NCI-H82 treated with DMSO at 0.1 percent for 48 hours (cell line): Measurements from ENCODE around the gene SPART.
"Not testable (repeated sequence)": the region's sequence is repeated elsewhere in the genome, so short reads cannot be mapped to it uniquely, and the experiment has no call there.

Experiments
- DNase-seq: peaks from one replicate; lab custom pipeline; 2025; ENCODE audit not compliant: unreplicated experiment; lab: John Stamatoyannopoulos, UW

SPART gene

DNA sequence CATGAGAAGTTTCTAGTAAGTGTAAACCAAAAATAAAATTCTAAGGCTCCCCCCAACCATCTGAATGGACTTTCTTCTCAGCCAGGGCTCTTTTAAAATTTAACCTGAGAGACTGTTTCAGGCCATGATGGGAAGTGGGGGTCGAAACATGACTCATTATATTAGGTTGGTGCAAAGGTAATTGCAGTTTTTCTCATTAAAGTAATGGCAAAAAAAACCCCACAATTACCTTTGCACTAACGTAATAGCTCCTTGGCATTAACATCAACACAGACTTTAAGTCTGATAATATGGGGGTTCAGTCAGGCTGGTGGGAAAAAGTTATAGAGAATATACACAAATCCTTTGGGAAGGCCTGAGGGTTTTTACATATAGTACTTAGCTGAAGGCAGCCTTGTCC is 9.4 kb upstream of the SPART start:
- DNase-seq = no peak

DNA sequence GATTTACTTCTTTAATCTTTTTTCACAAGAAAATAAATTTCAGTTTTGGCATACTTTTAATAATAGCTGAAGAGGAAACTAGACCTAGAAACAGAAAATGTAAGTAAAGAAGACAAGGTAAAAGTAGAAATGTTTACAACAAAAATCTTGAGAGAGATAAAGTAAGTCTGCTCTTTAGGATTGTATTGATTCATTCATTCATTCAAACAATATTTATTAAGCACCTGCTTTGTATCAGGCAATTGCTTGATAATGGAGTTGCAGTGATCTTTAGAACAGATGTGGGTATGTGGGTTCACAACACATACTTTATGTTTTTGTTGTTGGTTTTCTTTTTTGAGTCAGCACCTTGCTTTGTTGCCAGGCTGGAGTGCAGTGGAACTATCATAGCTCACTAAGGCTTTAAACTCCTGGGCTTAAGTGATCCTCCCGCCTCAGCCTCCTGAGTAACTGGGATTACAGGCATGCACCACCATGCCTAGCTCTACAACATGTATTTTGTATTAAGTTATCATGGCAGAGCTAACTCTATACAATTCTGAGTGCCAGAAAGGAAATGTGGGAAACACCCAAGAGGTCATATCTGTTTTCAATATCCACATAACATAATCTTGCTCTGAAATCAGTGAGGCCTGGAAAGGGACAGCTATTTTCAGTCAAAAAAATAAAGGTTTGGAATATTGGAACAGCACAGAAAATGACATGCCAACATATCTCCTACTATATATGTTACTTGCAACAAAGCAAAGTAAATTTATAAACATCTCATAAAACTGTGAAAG is 8.8 kb upstream of the SPART start:
- DNase-seq = no peak

GRCh38 chr13:36353001-36353400 is 6.8 kb upstream of the SPART start:
- DNase-seq = no peak

DNA sequence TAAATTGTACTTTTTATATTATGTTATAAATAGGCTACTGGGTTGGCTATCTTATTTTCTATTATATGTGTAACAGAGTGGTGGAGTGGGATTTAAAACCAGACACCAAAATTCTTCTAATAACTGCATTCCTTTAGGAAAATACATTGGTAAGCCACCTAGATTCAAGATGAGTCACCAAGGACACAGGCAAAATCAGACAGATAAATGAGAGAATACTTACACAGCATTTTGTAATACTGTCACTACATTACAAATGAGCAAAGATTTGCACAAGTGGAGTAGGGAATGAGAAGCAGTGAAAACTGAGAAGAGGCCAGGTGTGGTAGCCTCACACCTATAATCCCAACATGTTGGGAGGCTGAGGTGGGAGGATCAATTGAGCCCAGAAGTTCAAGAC is 6.2 kb upstream of the SPART start:
- DNase-seq = no peak

GRCh38 chr13:36347531-36348210 is 1.5 kb upstream of the SPART start:
- DNase-seq = no peak

DNA sequence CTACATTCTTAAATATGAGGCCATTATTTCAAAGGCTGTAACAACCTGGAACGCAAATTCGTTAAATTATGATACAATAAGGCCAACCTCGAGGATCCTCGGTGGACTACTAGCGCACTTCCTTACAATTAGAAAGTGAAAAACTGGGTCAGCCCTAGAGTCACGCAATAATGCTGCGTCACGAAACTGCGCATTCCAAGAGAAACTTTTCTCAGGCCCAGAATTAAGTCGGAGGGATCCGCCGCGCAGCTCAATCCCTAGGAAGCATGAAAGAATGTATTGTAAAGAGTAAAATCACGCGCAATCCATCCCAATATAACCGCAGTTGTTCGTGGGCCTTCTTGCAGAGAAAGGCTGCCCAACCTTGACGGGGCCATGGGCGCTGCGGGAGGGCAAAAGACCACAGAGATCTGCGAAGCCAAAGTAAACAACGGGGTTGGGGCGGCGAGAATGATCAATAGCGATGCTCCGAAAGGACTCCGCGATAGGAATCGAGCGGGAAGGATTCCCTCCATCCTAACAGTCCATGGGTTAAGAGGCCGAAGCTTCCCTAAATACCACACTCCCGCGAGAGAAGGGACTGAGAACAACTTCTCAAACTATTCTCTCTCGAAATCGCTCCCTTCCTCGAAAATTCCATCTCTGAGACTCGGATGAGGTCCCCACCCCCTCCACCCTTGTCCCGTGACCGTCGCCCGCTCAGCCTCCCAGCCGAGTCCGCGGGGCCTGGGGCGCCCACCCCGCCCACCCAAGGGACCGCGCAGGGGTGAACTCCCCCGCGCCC is 564 bp downstream of the SPART start:
- DNase-seq = no peak

GRCh38 chr13:36344886-36345437 is 1.2 kb downstream of the SPART start:
- DNase-seq = no peak

DNA sequence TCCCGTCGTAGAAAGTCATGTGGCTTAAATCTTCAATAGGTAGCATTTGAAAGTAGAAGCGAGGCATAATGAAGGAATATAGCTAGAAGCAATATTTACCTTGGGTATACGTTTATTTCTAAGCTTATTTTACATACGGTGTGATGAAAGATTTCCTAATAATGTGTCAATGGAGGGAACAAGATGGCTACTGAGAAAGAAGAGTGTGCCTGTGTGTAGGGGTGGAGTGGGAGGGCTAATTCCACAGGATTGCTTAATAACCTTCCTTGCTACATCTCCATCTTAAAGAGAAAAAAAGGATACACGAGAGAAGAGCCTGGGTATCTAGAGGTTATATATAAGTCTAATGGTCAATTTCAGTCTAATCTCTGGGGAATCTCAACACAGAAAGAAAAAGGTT is 2.0 kb downstream of the SPART start:
- DNase-seq = no peak

DNA sequence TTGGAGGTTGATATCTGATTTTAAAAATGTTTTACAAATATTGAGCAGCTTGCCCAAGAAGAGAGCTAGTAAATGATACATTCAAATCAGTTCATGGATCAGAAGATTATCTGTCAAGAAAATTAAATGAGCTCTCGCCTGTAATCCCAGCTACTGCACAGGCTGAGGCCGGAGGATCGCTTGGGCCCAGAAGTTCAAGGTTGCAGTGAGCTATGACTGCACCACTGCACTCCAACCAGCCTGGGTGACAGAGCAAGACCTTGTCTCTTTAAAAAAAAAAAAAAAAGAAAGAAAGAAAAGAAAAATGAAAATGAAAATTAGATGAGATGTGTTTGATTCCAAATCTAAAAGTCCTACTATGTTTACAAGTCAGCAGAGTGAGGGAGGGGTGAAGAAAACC is 2.4 kb downstream of the SPART start:
- no peak for DNase-seq

DNA sequence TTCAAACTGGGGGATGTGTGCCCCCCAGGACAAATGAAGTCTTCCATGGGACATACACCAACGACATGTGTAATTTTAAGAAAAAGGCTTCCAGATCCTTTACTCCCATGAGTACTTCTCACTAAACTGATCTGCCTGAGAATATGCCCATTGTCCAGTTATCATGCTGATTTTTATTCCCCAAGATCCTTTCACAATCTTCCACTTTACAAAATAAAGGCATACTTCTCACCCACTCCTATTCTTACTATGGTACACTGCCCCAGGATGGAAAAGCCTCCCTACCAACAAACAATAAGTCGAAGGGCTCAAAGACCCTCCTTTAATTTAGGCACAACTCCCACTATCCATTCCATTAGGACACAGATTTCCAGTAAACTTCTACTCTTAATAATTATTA is 3.5 kb downstream of the SPART start:
- no peak for DNase-seq

GRCh38 chr13:36341718-36342117 is 4.5 kb downstream of the SPART start:
- DNase-seq = no peak

GRCh38 chr13:36339600-36340155 is 6.5 kb downstream of the SPART start:
- DNase-seq = no peak

GRCh38 chr13:36337938-36338641 is 8.1 kb downstream of the SPART start:
- DNase-seq = no peak

DNA sequence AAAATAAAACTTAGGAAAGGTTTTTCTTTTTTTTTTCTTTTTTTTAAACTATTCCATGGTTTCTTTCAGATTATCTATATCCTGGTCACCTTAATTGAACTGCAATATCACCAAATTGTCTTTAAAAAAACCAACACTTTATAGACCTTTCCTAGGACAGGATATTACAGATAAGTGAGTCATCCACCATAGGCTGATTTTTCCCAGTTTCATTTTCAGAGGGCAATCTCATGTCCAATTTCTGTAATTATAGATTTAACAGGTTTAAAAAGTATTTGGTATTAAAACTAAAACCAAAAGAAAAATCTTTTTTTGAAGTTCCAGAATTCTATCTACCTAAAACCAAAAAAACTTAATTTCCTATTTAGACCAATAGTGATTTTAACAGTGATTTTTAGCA is 13.2 kb downstream of the SPART start:
- no peak for DNase-seq

DNA sequence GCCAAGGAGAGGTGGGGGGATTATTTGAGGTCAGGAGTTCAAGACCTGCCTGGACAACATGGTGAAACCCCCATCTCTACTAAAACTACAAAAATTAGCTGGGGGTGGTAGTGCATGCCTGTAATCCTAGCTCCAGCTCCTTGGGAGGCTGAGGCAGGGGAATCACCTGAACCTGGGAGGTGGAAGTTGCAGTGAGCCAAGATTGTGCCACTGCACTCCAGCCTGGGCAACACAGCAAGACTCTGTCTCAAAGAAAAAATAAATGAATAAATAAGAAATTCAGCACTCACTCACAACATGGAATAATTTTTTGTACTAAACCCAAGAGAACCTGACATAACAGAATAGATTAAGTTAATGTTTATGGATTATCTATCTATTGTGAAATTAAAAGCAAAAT is 13.9 kb downstream of the SPART start:
- not testable (repeated sequence) for DNase-seq

- DNase-seq = no peak
Observed at GRCh38 chr13:36331280-36331679, 14.9 kb downstream of the SPART start.

GRCh38 chr13:36329361-36329760 is 16.8 kb downstream of the SPART start:
- no peak for DNase-seq

GRCh38 chr13:36328821-36329220 is 17.4 kb downstream of the SPART start:
- DNase-seq = no peak

GRCh38 chr13:36325912-36326311 is 20.3 kb downstream of the SPART start:
- DNase-seq = no peak

DNA sequence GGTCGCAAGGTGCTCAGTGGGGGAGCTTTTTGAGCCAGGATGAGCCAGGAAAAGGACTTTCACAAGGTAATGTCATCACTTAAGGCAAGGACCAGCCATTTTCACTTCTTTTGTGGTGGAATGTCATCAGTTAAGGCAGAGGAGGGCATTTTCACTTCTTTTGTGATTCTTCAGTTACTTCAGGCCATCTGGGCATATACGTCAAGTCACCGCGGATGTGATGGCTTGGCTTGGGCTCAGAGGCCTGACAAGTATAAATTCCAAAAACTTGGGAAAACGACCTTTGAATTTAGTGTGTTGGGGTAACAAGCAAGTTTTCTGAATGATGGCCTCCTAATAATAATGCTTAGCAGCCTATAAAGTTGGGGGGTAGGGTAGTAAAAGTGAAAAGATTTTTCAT is 21.3 kb downstream of the SPART start:
- DNase-seq = not testable (repeated sequence)
